ENCODE measurements around the gene PDE1A.

- TF ChIP-seq POLR2A (IDR thresholded peaks at IDR 0.05; ENCODE audit: low read length) (no peak), GATA1 (IDR thresholded peaks at IDR 0.05; ENCODE audit: low read depth, low read length) (no peak)
Measured at GRCh38 chr2:182163878-182164277, 263.0 kb downstream of the PDE1A start.
